HK-2 (cell line): ENCODE data around the gene TFDP1.
A peak's percentile ranks its signal among the peaks of the same experiment; 100 is the strongest.

Experiments used
- DNase-seq: peaks from one replicate; pipeline ENCODE4 v3.0.0-alpha.2; 2018; ENCODE audit not compliant: unreplicated experiment

The TFDP1 gene, protein sequence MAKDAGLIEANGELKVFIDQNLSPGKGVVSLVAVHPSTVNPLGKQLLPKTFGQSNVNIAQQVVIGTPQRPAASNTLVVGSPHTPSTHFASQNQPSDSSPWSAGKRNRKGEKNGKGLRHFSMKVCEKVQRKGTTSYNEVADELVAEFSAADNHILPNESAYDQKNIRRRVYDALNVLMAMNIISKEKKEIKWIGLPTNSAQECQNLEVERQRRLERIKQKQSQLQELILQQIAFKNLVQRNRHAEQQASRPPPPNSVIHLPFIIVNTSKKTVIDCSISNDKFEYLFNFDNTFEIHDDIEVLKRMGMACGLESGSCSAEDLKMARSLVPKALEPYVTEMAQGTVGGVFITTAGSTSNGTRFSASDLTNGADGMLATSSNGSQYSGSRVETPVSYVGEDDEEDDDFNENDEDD

DNA sequence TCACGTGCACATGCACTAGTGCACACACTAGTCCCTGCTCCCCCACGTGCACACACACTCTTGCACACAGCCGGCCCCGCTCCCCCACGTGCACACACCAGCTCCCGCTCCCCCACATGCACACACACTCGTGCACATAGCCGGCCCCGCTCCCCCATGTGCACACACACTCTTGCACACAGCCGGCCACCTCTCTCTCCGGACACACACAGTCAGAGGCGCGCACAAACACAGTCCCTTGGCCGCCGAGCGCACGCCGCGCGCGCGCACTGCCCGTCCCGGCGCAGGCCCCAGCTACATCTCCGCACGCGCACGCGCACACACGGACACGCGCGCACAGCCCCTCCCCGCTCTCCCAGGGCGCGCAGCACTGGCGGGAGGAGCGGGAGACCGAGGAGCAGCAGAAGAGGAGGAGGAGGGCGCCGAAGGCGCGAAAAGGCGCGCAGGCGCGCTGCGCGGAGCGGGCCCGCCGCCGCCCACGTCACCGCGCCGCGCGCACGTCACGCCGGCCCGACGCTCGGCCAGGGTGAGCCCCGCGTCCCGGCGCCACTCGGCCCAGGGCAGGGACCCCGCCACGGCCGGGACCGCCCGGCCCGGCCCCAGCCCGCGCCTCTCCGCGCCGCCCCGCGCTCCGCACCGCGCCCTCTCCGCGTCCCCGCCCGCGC lies at the start of gene TFDP1:
Gene TFDP1, plus strand, starts transcription at position 549 of the 665 bp plus-strand sequence. CDS start 1,085 bp downstream, outside the sequence.
- peak; percentile 78 for DNase-seq

DNA sequence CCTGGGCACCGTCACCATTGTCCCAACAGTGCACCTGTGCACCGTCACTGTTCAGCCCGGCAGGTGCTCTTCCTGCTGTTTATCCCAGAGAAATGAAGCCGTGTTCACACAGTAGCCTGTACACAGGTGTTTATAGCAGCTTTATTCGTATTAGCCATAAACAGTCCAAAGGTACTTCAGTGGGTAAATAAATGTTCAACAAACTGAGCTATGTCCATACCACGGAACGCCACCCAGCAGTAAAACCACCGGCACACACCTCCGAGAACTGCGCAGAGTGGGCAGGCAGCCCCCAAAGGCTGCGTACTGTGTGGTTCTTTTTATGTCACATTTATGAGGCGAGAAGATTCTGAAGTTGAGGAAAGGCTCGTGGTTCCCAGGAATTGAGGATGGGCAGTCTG lies 49.2 kb upstream of the TFDP1 start:
- no peak for DNase-seq

DNA sequence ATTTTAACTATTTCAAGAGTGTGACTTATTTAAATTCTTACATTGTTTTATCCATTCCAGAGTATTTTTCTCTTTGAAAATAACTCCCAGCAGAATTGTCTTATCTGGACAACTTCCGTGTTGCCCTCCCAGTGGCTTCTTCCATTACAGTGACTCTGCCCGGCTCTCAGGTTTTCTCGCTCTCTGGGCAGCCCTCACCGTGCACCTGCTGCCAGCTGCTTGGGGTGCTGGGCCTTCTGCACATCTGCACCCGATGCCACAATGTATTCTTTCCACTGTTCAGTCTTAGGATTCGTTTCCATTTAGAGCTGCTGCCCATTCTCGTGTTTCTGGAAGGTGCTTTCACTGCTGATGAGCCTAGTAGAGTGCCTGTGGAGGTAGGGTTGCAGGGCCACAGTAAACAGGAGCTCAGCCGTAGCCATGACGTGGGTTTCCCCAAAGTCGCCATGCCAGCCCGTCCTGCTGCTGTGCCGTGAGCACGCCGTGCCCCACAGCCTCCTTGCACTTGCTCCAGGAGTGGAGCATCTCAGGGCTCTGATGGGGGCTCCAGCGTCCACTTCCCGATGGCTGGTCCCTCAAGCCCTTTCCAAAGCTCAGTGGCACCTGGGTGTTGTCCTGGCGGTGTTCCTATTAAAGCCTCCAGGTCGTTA lies 48.0 kb upstream of the TFDP1 start:
- no peak for DNase-seq

DNA sequence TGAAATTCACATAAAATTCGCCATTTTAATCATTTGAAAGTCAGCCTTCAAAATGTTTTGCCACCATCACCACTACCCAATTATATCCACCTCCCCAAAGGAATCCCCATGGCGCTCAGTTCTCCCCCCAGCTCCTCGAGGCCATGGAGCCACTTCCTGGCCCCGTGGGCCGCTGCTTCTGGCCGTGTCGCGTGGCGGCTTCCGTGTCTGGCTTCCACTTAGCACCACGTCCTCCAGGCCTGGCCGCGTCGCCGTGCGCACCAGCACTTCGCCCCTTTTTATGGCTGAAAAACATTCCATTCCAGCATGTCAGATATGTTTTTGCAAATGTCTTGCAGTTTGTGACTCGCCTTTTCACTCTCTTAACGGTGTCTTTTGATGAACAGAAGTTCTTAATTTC lies 47.3 kb upstream of the TFDP1 start:
- DNase-seq, result no peak

DNA sequence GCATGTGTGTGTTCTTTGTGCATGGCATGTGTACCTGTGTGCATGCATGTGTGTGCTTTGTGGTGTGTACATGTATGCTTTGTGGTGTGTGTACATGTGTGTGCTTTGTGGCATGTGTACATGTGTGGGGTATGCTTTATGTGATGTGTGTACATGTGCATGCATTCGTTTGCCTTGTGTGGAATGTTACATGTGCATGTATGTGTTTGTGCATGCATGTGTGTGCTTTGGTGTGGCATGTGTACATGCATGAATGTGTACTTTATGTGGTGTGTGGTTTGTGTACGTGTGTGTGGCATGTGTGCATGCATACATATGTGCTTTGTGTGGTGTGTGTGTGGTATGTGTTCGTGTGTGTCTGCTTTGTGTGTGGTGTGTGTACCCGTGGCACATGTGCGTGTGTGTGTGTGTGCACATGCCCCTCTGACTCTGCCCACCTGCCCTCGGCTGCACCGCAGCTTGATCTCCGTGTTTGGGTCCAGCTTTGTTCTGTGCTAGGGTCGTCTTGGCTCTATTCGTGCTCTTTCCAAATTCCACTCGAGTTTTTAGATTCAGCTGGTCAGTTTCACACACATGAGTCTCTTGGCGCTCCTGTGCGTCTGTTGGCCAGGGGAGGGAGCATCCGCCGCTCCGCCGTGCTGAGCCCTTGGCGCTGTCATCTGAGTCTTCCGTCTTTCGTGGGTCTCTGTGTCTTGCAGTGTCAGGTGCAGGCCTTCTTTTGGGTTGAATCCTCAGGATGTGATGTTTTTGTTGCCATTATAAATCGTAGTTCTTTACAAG lies 46.5 kb upstream of the TFDP1 start:
- DNase-seq, result no peak

DNA sequence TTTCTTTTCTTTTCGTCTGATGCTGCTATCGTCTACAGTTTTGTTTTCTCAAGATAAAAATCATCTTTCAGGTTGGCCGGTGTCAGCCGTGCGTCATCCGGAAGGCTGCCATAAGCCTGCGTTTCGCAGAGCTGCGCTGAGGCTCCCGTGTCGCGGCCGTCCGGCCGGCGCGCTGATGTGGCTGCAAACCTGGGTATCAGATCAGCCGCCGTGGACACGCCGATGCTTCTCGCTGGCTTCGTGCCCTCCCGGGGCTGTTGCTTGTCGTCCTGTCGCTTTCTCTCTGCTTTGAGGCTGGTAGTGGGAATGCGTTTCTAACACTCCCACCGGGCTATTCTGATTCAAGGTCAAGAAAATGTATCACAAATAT lies 45.9 kb upstream of the TFDP1 start:
- DNase-seq, result no peak

DNA sequence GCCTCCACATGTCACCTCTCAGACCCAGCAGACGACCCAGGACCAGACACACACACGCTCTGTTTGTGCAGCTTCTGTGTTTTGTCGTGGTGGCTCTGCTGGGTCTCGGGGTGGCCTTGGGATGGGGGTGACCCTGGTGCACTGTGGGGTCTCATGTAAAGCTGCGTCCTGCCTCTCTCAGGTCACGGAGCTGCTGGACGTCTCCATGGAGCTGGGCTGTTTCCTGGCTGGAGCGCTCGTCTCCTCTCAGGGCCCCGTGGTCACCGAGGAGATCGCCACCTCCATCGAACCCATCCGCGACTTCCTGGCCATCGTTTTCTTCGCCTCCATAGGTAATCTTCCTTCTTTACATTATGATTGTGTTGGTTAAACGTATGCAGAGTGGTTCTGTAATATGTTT lies 45.4 kb upstream of the TFDP1 start:
- DNase-seq, result no peak

DNA sequence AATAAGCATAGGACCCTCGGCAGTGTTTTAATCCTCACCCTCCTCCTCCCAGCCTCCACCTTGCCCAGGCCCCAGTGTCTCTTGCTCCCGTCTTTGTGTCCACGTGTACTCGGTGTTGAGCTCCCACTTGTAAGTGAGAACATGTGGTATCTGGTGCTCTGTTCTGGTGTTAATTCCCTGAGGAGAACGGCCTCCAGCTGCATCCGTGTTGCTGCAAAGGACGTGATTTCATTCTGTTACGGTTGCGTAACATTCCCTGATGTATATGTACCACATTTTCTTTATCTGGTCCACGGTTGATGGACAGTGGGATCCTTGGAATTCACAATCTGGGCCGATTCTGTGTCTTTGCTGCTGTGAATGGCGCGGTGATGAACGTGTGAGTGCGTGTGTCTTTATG lies 44.7 kb upstream of the TFDP1 start:
- DNase-seq, result no peak

DNA sequence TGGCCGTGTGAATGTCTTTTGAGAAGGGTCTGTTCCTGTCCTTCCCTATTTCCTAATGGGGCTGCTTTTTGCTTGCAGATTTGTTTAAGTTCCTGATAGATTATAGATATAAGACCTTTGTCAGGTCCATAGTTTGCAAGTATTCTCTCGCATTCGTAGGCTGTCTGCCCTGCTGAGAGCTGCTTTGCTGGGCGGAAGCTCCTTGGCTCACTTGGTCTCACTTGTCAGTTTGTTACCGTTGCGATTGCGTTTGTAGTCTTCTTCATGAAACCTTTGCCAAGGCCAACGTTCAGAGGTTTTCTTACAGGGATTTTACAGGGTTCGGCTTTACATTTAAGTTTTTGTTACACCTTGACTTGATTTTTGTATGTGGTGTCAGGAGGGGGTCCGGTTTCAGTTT lies 44.0 kb upstream of the TFDP1 start:
- DNase-seq, result no peak

DNA sequence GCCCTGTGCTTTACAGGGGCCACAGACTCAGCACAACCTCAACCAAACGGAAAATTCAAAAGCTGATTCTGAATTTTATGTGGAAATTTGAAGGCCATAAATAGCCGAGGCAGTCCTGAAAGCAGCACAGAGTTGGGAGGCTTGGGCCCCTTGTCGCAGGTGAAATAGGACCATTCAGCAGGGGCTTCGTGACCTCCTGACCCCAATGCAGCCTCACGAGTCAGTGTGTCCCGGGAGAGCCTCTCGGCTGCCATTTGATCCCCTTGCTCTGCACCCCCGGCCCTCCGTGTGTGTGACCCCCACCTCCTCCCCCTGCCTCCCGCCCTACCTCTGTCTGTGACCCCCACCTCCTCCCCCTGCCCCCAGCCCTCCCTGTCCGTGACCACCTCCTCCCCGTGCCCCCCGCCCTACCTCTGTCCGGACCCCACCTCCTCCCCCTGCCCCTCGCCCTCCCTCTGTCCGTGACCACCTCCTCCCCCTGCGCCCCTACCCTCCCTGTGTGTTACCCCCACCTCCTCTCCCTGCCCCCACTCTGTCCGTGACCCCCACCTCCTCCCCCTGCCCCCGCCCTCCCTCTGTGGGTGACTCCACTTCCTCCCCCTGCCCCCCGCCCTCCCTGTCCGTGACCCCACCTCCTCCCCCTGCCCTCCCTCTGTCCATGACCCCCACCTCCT lies 41.7 kb upstream of the TFDP1 start:
- DNase-seq, result no peak

DNA sequence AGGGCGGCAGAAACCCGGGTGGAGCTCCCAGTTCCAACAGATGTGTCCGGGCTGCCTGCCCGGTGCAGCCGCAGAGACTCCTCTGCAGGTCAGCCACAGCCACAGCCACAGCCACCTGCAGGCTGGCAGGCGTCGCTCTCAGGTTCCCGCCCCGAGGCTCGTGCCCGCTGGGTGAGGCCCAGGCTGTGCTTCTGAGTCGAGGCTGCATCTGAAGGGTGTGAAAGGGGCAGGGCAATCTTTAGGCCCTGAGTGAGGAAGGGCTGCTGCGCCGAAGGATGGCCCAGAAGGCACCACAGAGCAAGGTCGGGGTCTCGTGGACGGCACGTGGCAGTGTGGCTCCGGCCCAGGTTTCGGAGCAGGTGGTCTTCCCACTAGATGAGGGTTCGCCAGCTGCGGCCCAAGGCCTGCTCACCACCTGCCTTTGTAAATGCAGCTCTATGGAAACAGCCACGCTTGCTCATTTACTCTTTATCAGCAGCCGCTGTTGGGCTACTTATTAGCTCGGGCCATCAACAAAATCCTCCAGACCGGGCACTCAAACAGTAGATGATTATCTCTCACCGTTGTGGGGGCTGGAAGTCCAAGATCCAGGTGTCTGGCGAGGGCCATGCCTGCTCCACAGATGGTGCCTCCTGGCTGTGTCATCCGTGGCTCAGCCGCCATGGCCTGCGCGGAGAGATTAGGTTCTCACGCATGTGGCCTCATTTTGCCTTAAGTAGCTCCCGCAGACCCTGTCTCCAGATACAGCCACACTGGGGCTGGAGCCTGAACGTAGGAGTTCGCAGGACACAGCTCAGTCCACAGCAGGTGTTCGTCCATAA lies 40.3 kb upstream of the TFDP1 start:
- DNase-seq, result no peak

DNA sequence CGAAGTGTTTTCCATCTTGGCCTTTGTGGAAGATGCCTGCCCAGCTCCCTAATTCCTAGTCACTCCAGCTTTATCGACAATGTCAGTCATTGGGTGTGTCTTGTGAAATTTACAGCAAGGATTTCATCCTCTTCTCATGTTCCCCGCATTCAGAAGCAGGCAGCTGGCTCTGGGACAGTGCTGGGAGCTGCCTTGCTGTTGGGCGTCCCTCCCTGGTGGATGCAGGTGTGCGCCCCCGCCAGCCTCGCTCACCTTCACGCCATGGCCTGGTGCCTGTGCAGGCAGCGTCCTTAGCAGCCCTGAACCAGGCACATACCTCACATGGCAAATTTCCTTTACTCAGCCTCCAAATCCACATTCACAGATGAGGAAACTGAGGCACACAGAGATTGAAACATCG lies 39.7 kb upstream of the TFDP1 start:
- no peak for DNase-seq

DNA sequence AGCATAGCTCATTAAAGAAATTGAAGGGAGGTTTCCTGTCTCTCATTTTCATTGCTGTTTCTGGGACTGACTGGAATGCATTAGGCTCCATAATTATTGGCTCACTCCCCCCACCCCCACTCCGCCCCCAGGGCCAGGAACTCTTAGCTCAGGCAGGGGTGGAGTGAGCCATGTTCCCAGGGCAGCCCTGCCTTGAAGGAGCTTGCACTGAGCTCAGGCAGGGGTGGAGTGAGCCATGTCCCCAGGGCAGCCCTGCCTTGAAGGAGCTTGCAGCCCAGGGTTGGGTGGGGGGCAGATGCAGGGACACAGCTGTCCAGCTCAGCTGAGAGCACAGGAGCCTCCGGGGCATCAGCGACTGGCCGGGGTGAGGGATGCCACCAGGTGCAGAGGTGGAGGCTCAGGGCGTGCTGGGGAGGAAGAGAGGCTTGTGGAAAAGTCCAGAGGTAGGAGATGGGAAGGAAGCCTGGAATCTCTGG lies 39.1 kb upstream of the TFDP1 start:
- no peak for DNase-seq

DNA sequence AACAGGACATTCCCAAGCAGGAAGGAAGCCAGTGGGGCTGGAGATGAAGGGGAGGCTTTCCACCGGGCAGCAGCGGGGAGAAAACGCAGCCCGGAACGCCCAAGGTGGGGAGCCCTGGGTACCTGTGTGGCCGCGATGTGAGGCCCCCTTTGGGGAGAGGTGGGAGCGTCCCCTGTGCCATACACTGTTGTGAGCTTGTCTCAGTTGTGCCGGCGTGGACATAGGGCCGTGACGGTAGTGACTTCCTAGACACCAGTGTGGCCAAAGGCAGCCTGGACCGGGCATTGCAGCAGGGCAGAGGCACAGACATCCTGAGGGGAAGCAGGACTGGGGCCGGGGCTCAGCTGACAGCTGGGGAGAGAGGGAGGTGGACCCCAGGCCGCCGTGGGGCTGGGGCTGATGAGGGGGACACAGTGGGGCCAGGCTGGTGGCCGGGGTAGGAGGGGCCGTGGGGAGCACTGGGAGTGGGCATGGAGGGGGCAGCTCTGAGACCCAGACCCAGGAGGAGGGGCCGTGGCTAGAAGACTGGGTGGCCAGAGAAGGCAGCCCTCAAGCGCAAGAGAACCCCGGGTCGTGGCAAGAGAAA lies 38.5 kb upstream of the TFDP1 start:
- DNase-seq, result no peak

DNA sequence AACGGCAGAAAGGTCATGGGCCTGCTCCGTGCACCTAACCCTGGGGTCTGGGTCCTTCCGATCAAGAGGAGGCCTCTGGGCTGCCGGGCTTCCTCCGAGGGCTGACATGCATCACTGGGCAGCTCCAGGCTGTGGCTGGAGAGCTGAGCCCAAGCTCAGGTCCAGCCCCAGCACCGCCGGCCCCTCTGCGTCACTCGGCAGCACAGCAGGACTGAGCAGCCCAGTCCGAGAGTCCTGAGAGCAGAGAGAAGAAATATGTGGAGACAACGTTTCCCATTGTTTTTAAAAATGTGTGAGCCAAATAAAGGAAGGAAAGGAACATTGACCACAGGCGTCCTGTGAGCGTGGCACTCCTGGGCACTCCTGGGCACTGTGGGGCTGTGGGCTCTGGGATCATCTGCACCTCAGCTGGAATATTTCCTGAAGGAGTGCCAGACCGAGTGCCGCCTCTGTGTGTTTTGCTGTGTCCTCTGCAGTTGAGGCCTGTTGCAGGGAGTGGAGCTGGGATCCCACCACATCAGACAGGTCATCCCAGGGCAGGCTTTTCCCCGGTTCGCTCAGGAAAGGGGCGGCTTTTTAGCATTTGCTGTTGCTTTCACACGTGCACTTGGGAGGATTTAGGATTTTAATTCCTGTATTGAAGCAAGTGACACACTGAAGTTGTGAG lies 37.8 kb upstream of the TFDP1 start:
- DNase-seq, result no peak

DNA sequence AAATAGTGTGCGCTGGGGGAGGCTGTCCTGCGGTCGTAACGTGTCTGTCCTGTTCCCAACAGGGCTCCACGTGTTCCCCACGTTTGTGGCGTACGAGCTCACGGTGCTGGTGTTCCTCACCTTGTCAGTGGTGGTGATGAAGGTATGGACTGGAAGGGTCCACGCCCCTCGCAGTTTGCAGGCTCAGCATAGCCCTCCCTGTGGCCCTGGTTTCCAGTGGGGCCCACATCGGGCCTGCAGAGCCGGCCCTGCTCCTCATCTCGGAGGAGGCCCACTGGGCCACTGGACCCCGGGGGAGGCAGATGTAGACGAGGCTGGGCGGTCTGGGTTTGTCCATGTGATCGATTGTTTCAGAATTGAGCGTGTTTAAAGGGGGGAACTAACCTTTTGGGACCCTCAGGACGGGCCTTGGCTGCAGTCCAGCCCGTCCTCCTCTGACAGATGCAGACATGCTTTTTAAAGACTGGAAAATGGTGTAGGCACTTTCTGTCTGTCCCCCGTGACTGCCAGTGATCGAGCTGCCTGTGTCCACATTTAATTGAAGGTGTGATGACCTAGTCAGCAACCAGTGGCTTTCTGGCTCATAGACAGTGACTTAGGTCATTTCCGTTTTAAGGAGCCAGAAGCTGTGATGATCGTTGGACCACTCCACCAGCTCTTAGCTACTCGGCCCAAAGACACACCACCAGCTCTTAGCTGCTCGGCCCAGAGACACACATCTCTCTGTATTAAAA lies 37.1 kb upstream of the TFDP1 start:
- no peak for DNase-seq

DNA sequence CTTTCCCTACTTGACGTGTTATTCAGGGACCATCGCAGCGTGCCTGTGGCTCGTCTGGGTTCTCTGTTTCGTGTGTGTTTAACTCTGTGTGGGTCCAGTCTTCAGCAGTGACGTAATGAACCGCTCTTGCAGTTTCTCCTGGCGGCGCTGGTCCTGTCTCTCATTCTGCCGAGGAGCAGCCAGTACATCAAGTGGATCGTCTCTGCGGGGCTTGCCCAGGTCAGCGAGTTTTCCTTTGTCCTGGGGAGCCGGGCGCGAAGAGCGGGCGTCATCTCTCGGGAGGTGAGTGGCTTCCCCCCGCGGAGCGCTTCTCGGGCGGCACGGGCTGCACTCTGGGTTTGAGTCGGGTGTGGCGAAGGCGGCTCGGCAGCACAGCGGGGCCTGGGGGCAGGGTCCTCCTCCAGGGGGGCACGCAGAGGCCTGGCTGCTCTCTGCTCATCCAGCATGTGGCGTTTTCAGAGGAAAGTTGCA lies 36.3 kb upstream of the TFDP1 start:
- DNase-seq, result no peak

DNA sequence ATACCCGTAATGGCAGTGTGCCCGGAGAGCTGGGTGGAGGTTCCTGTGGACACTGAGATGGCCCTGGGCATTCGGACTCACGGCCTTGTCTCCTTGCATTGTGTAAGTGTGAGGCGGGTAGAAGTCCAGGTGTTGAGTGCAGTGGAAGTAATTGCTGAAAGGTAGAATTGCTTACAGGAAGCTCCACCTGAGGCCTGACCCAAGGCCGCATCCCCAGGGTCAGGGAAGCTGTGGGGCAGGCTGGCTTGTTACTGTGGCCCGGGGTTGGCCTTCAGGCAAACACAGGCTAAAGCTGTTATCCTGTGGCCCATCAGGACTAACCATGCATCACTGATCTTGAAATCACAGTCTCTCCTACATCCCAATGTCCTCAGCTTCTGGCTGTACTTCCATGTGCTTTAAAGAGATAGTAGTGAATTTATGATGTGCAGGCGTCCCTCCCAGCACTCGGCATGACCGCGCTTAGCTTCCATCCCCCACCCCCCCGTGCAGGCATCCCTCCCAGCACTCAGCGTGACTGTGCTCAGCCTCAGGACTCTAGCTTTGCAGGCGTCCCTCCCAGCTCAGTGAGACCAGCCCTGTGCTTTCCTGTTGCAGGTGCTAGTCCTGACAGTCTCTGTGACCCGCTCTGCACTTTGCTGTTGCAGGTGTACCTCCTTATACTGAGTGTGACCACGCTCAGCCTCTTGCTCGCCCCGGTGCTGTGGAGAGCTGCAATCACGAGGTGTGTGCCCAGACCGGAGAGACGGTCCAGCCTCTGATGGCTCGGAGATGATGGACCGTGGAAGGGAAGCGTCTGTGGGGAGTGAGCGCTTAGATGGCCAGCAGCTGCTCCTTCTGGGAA lies 35.6 kb upstream of the TFDP1 start:
- no peak for DNase-seq
